HG03159 (cell line): Measurements from ENCODE around the gene MFSD6L.
"Not testable (repeated sequence)": the region's sequence is repeated elsewhere in the genome, so short reads cannot be mapped to it uniquely, and the experiment has no call there.

Experiments
- ATAC-seq: cut with Tn5 transposase; IDR thresholded peaks from one replicate; pipeline ENCODE4 v1.9.1; 2021; ENCODE audit warnings: mild to moderate bottlenecking, moderate library complexity; ENCODE audit not compliant: unreplicated experiment

Gene MFSD6L

GRCh38 chr17:8826808-8827435, 27.8 kb upstream of the MFSD6L start:
- ATAC-seq, result no peak

GRCh38 chr17:8825802-8826201, 26.6 kb upstream of the MFSD6L start:
- ATAC-seq, result no peak

- ATAC-seq, result no peak
Measured at GRCh38 chr17:8823279-8823678, 24.1 kb upstream of the MFSD6L start.

GRCh38 chr17:8822401-8823035, 23.4 kb upstream of the MFSD6L start:
- no peak for ATAC-seq

- ATAC-seq, result no peak
Measured at GRCh38 chr17:8821446-8822105, 22.4 kb upstream of the MFSD6L start.

- ATAC-seq, result no peak
Measured at GRCh38 chr17:8820311-8821010, 21.3 kb upstream of the MFSD6L start.

- ATAC-seq, result no peak
Measured at GRCh38 chr17:8818654-8819330, 19.6 kb upstream of the MFSD6L start.

GRCh38 chr17:8818047-8818446, 18.9 kb upstream of the MFSD6L start:
- ATAC-seq, result no peak

GRCh38 chr17:8806926-8807550, 7.9 kb upstream of the MFSD6L start:
- peak; percentile 90 for ATAC-seq

- no peak for ATAC-seq
Measured at GRCh38 chr17:8806253-8806925, 7.2 kb upstream of the MFSD6L start.

- ATAC-seq, result not testable (repeated sequence)
Measured at GRCh38 chr17:8805396-8805795, 6.2 kb upstream of the MFSD6L start.

- ATAC-seq, result no peak
Measured at GRCh38 chr17:8803531-8804420, 4.6 kb upstream of the MFSD6L start.

- ATAC-seq, result no peak
Measured at GRCh38 chr17:8801135-8801840, 2.1 kb upstream of the MFSD6L start.

- ATAC-seq, result no peak
Measured at GRCh38 chr17:8800656-8801055, 1.5 kb upstream of the MFSD6L start.

- no peak for ATAC-seq
Measured at GRCh38 chr17:8799570-8800212, 526 bp upstream of the MFSD6L start.

- ATAC-seq, result no peak
Measured at GRCh38 chr17:8798176-8798845, 854 bp downstream of the MFSD6L start.

- ATAC-seq, result no peak
Measured at GRCh38 chr17:8797621-8798175, 1.5 kb downstream of the MFSD6L start.
